HG03558 (cell line): ENCODE results near the gene OR3A2.
"Not testable (repeated sequence)": the region's sequence is repeated elsewhere in the genome, so short reads cannot be mapped to it uniquely, and the experiment has no call there.

ENCODE experiments used
- ATAC-seq: cut with Tn5 transposase; IDR thresholded peaks from one replicate; pipeline ENCODE4 v1.9.1; 2021; ENCODE audit warnings: moderate number of reproducible peaks; ENCODE audit not compliant: unreplicated experiment; ENCODE audit errors: extremely low read depth

OR3A2 gene

GRCh38 chr17:3295632-3296031 lies 90.5 kb downstream of the OR3A2 start:
- ATAC-seq = no peak

GRCh38 chr17:3293548-3293947 lies 92.6 kb downstream of the OR3A2 start:
- not testable (repeated sequence) for ATAC-seq

GRCh38 chr17:3282901-3283300 lies 103.2 kb downstream of the OR3A2 start:
- ATAC-seq = no peak

- ATAC-seq = no peak
These were observed 110.0 kb downstream of the OR3A2 start for GRCh38 chr17:3276126-3276525.

- no peak for ATAC-seq
These were observed 114.8 kb downstream of the OR3A2 start for GRCh38 chr17:3271072-3271848.

- ATAC-seq = no peak
These were observed 125.5 kb downstream of the OR3A2 start for GRCh38 chr17:3260600-3260999.

- no peak for ATAC-seq
These were observed 125.9 kb downstream of the OR3A2 start for GRCh38 chr17:3260163-3260562.

- ATAC-seq = no peak
These were observed 129.5 kb downstream of the OR3A2 start for GRCh38 chr17:3256575-3256974.

GRCh38 chr17:3249013-3249412 lies 137.1 kb downstream of the OR3A2 start:
- ATAC-seq = not testable (repeated sequence)

- not testable (repeated sequence) for ATAC-seq
These were observed 141.3 kb downstream of the OR3A2 start for GRCh38 chr17:3244841-3245240.

- not testable (repeated sequence) for ATAC-seq
These were observed 145.1 kb downstream of the OR3A2 start for GRCh38 chr17:3241044-3241443.

GRCh38 chr17:3238685-3239084 lies 147.4 kb downstream of the OR3A2 start:
- not testable (repeated sequence) for ATAC-seq

- ATAC-seq = not testable (repeated sequence)
These were observed 153.8 kb downstream of the OR3A2 start for GRCh38 chr17:3232300-3232699.
